Adipocyte (in vitro differentiated cells): Measurements from ENCODE around the gene TSHZ3.

Experiments
- DNase-seq: peaks from one replicate; pipeline ENCODE4 v3.0.0-alpha.2; 2015; ENCODE audit warnings: low read depth
- H3K27me3 ChIP-seq: replicated peaks from 2 replicates; pipeline ENCODE4 v1.7.0; 2013; ENCODE audit warnings: mild to moderate bottlenecking, low read length, moderate library complexity; ENCODE audit not compliant: control insufficient read depth, insufficient read depth
- H3K36me3 ChIP-seq: 2 replicates; pipeline ENCODE4 v1.7.0; 2013; ENCODE audit warnings: low read length, mild to moderate bottlenecking, moderate library complexity; ENCODE audit not compliant: control insufficient read depth, insufficient read depth, severe bottlenecking
- H3K4me1 ChIP-seq: 2 replicates; pipeline ENCODE4 v1.7.0; 2013; ENCODE audit warnings: mild to moderate bottlenecking, low read length, moderate library complexity; ENCODE audit not compliant: control insufficient read depth, insufficient read depth
- H3K4me3 ChIP-seq: 2 replicates; pipeline ENCODE4 v1.7.0; 2013; ENCODE audit warnings: mild to moderate bottlenecking, low read length, moderate library complexity
- H3K9ac ChIP-seq: 2 replicates; pipeline ENCODE4 v1.7.0; 2013; ENCODE audit warnings: mild to moderate bottlenecking, low read length, moderate library complexity
- H3K9me3 ChIP-seq: 2 replicates; pipeline ENCODE4 v1.7.0; 2013; ENCODE audit warnings: mild to moderate bottlenecking, low read length, moderate library complexity; ENCODE audit not compliant: control insufficient read depth

The TSHZ3 gene

GRCh38 chr19:31317570-31317969, 31.7 kb downstream of the TSHZ3 start:
- no peaks in the 10 kb centered on the region for H3K36me3 ChIP-seq
- H3K9ac ChIP-seq = peak overlapping the region; percentile 87
- H3K27me3 ChIP-seq = no peaks in the 10 kb centered on the region
- H3K9me3 ChIP-seq = no peaks in the 10 kb centered on the region
- no peak for DNase-seq
- H3K4me1 ChIP-seq = peaks cover 36% of the 10 kb centered on the region
- H3K4me3 ChIP-seq = peak overlapping the region; percentile 78

- Histone ChIP-seq H3K9me3 (no peaks in the 10 kb centered on the region), H3K36me3 (no peaks in the 10 kb centered on the region), H3K4me3 (peak overlapping the region; percentile 78), H3K27me3 (no peaks in the 10 kb centered on the region), H3K4me1 (peaks cover 39% of the 10 kb centered on the region), H3K9ac (peak overlapping the region; percentile 87)
- DNase-seq = no peak
Observed at GRCh38 chr19:31317093-31317492, 32.1 kb downstream of the TSHZ3 start.

- H3K27me3 ChIP-seq = no peaks in the 10 kb centered on the region
- peaks cover 43% of the 10 kb centered on the region for H3K4me1 ChIP-seq
Observed at GRCh38 chr19:31316201-31316951, 32.9 kb downstream of the TSHZ3 start.

GRCh38 chr19:31315652-31316051, 33.6 kb downstream of the TSHZ3 start:
- Histone ChIP-seq H3K36me3 (no peaks in the 10 kb centered on the region), H3K9me3 (no peaks in the 10 kb centered on the region), H3K9ac (peak overlapping the region; percentile 87), H3K4me1 (peaks cover 43% of the 10 kb centered on the region), H3K27me3 (no peaks in the 10 kb centered on the region), H3K4me3 (peak overlapping the region; percentile 78)
- DNase-seq = no peak

More at GRCh38 chr19:31316201-31316951, 32.9 kb downstream of the TSHZ3 start:
- peak; percentile 50 for DNase-seq
- peak overlapping the region; percentile 87 for H3K9ac ChIP-seq
- no peaks in the 10 kb centered on the region for H3K36me3 ChIP-seq
- H3K4me3 ChIP-seq = peak overlapping the region; percentile 78
- H3K9me3 ChIP-seq = no peaks in the 10 kb centered on the region

- Histone ChIP-seq H3K9me3 (no peaks in the 10 kb centered on the region), H3K9ac (peak overlapping the region; percentile 87), H3K4me3 (no peak overlapping the region), H3K4me1 (peaks cover 43% of the 10 kb centered on the region), H3K27me3 (no peaks in the 10 kb centered on the region), H3K36me3 (no peaks in the 10 kb centered on the region)
- DNase-seq = no peak
Observed at GRCh38 chr19:31314849-31315629, 34.2 kb downstream of the TSHZ3 start.

GRCh38 chr19:31314156-31314555, 35.1 kb downstream of the TSHZ3 start:
- Histone ChIP-seq H3K4me3 (no peak overlapping the region), H3K4me1 (peaks cover 43% of the 10 kb centered on the region), H3K27me3 (no peaks in the 10 kb centered on the region), H3K36me3 (no peaks in the 10 kb centered on the region), H3K9me3 (no peaks in the 10 kb centered on the region), H3K9ac (no peak overlapping the region)
- no peak for DNase-seq

- H3K4me3 ChIP-seq = no peak overlapping the region
- no peak for DNase-seq
- peaks cover 43% of the 10 kb centered on the region for H3K4me1 ChIP-seq
- no peaks in the 10 kb centered on the region for H3K9me3 ChIP-seq
- no peaks in the 10 kb centered on the region for H3K36me3 ChIP-seq
- no peaks in the 10 kb centered on the region for H3K27me3 ChIP-seq
- no peak overlapping the region for H3K9ac ChIP-seq
Observed at GRCh38 chr19:31313291-31314030, 35.8 kb downstream of the TSHZ3 start.

GRCh38 chr19:31312677-31313244, 36.5 kb downstream of the TSHZ3 start:
- H3K9ac ChIP-seq = no peak overlapping the region
- H3K4me1 ChIP-seq = peaks cover 38% of the 10 kb centered on the region
- no peaks in the 10 kb centered on the region for H3K27me3 ChIP-seq
- no peak overlapping the region for H3K4me3 ChIP-seq
- no peaks in the 10 kb centered on the region for H3K36me3 ChIP-seq
- H3K9me3 ChIP-seq = no peaks in the 10 kb centered on the region
- DNase-seq = no peak

GRCh38 chr19:31312009-31312676, 37.1 kb downstream of the TSHZ3 start:
- H3K27me3 ChIP-seq = no peaks in the 10 kb centered on the region
- DNase-seq = peak; percentile 82
- no peak overlapping the region for H3K9ac ChIP-seq
- no peaks in the 10 kb centered on the region for H3K36me3 ChIP-seq
- H3K4me3 ChIP-seq = no peak overlapping the region
- H3K9me3 ChIP-seq = no peaks in the 10 kb centered on the region
- H3K4me1 ChIP-seq = peaks cover 32% of the 10 kb centered on the region

- H3K4me1 ChIP-seq = peaks cover 19% of the 10 kb centered on the region
- no peak for DNase-seq
- H3K9ac ChIP-seq = no peak overlapping the region
Observed at GRCh38 chr19:31310432-31311133, 38.7 kb downstream of the TSHZ3 start.

More at GRCh38 chr19:31310432-31311133, 38.7 kb downstream of the TSHZ3 start:
- Histone ChIP-seq H3K36me3 (no peaks in the 10 kb centered on the region), H3K9me3 (no peaks in the 10 kb centered on the region), H3K4me3 (no peak overlapping the region), H3K27me3 (no peaks in the 10 kb centered on the region)
